ENCODE measurements around the gene DGKE. TPM values are rescaled to one million over a fixed set of nuclear protein-coding genes. Genes with fewer than 3 reads are reported as not detected.

DGKE gene
- 28.5 TPM for total RNA-seq

GRCh38 chr17:56833809-56834379 is at the start of gene DGKE, which contains the start of gene C17orf67:
DGKE (plus strand) TSS chr17:56834151; CDS start chr17:56834796, 645 bp downstream.
C17orf67 (minus strand) TSS chr17:56833920; CDS start chr17:56815810, 18,110 bp downstream.
- FAIRE-seq, result no peak
- peak; percentile 95 to 97 for DNase-seq (ENCODE audit: low spot score in 2 of 2)

- FAIRE-seq (no peak), DNase-seq (ENCODE audit: low spot score in 2 of 2) (no peak)
Observed at GRCh38 chr17:56785405-56785804, 48.5 kb upstream of the DGKE start.

GRCh38 chr17:56785997-56786680 is 47.8 kb upstream of the DGKE start:
- FAIRE-seq (no peak), DNase-seq (ENCODE audit: low spot score in 2 of 2) (no peak)

GRCh38 chr17:56786989-56787482 is 46.9 kb upstream of the DGKE start:
- FAIRE-seq (no peak), DNase-seq (ENCODE audit: low spot score in 2 of 2) (no peak)

GRCh38 chr17:56792267-56792666 is 41.7 kb upstream of the DGKE start:
- FAIRE-seq, result no peak

GRCh38 chr17:56793531-56793930 is 40.4 kb upstream of the DGKE start:
- FAIRE-seq (no peak), DNase-seq (ENCODE audit: low spot score in 2 of 2) (no peak)

More at GRCh38 chr17:56792267-56792666, 41.7 kb upstream of the DGKE start:
- DNase-seq (ENCODE audit: low spot score in 2 of 2), result no peak

GRCh38 chr17:56793957-56794356 is 40.0 kb upstream of the DGKE start:
- DNase-seq (ENCODE audit: low spot score in 2 of 2) (no peak), FAIRE-seq (no peak)

GRCh38 chr17:56795221-56795865 is 38.6 kb upstream of the DGKE start:
- FAIRE-seq, result no peak
- DNase-seq (ENCODE audit: low spot score in 2 of 2), result no peak

GRCh38 chr17:56796536-56796935 is 37.4 kb upstream of the DGKE start:
- no peak for DNase-seq (ENCODE audit: low spot score in 2 of 2)
- FAIRE-seq, result no peak

GRCh38 chr17:56798916-56799315 is 35.0 kb upstream of the DGKE start:
- DNase-seq (ENCODE audit: low spot score in 2 of 2) (no peak), FAIRE-seq (no peak)

GRCh38 chr17:56801459-56802178 is 32.3 kb upstream of the DGKE start:
- no peak for DNase-seq (ENCODE audit: low spot score in 2 of 2)
- FAIRE-seq, result no peak

GRCh38 chr17:56803071-56803470 is 30.9 kb upstream of the DGKE start:
- no peak for DNase-seq (ENCODE audit: low spot score in 2 of 2)
- no peak for FAIRE-seq

GRCh38 chr17:56804454-56804853 is 29.5 kb upstream of the DGKE start:
- no peak for DNase-seq (ENCODE audit: low spot score in 2 of 2)

GRCh38 chr17:56806949-56807348 is 27.0 kb upstream of the DGKE start:
- DNase-seq (ENCODE audit: low spot score in 2 of 2), result no peak
- FAIRE-seq, result no peak

More at GRCh38 chr17:56804454-56804853, 29.5 kb upstream of the DGKE start:
- FAIRE-seq, result no peak

- DNase-seq (ENCODE audit: low spot score in 2 of 2) (no peak), FAIRE-seq (no peak)
Observed at GRCh38 chr17:56807723-56808122, 26.2 kb upstream of the DGKE start.

GRCh38 chr17:56808503-56808902 is 25.4 kb upstream of the DGKE start:
- DNase-seq (ENCODE audit: low spot score in 2 of 2) (no peak), FAIRE-seq (no peak)

- FAIRE-seq (no peak), DNase-seq (ENCODE audit: low spot score in 2 of 2) (no peak)
Observed at GRCh38 chr17:56809106-56809819, 24.7 kb upstream of the DGKE start.

GRCh38 chr17:56809820-56810179 is 24.2 kb upstream of the DGKE start:
- FAIRE-seq (no peak), DNase-seq (ENCODE audit: low spot score in 2 of 2) (no peak)

- FAIRE-seq (no peak), DNase-seq (ENCODE audit: low spot score in 2 of 2) (no peak)
Observed at GRCh38 chr17:56810343-56810742, 23.6 kb upstream of the DGKE start.
